IPS-20b (cell line): ENCODE data around the gene OR14I1.
"Not testable (repeated sequence)": the region's sequence is repeated elsewhere in the genome, so short reads cannot be mapped to it uniquely, and the experiment has no call there.

Experiments
- H3K27ac ChIP-seq: one replicate; pipeline ENCODE4 v1.5.1; 2013; ENCODE audit warnings: low read length
- H3K27me3 ChIP-seq: 2 replicates; pipeline ENCODE4 v1.6.1; 2013; ENCODE audit warnings: mild to moderate bottlenecking, low read length, inconsistent platforms; ENCODE audit not compliant: insufficient read depth
- H3K36me3 ChIP-seq: 2 replicates; pipeline ENCODE4 v1.6.1; 2013; ENCODE audit warnings: low read depth, mild to moderate bottlenecking, inconsistent platforms, low read length, moderate library complexity; ENCODE audit not compliant: insufficient read depth
- H3K4me1 ChIP-seq: 2 replicates; pipeline ENCODE4 v1.6.1; 2013; ENCODE audit warnings: mild to moderate bottlenecking, control low read depth, inconsistent platforms, low read length, moderate library complexity; ENCODE audit not compliant: insufficient read depth
- H3K4me3 ChIP-seq: 2 replicates; pipeline ENCODE4 v1.5.1; 2013; ENCODE audit warnings: mild to moderate bottlenecking, low read length, inconsistent platforms
- H3K9ac ChIP-seq: 2 replicates; pipeline ENCODE4 v1.6.1; 2013; ENCODE audit warnings: low read depth, mild to moderate bottlenecking, inconsistent platforms, low read length, moderate library complexity
- H3K9me3 ChIP-seq: 2 replicates; pipeline ENCODE4 v1.6.1; 2013; ENCODE audit warnings: mild to moderate bottlenecking, low read depth, low read length, inconsistent platforms; ENCODE audit not compliant: insufficient read depth

Gene OR14I1

DNA sequence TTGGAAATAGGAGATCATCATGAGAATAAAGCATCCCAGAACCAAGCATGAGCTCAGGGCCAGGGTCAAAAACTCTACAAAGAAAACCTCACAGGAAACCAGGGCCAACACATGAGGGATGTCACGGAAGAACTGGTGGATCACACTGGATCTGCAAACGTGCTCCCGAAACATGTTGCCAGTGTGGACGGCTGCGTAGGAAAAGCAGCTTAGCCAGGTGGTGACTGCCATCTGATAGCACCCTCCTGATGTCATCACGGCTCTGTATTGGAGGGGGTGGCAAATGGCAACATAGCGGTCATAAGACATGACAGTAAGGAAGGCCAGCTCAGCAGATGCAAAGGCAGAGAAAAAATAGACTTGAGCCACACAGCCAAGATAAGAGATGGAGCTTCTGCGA, 20.9 kb downstream of the OR14I1 start:
- Histone ChIP-seq H3K9me3 (peaks cover 77% of the 10 kb centered on the region), H3K4me1 (no peaks in the 10 kb centered on the region), H3K9ac (no peak overlapping the region), H3K27ac (no peak overlapping the region), H3K36me3 (no peaks in the 10 kb centered on the region), H3K4me3 (no peak overlapping the region; the same call in 1 of the 2 replicates), H3K27me3 (no peaks in the 10 kb centered on the region)

DNA sequence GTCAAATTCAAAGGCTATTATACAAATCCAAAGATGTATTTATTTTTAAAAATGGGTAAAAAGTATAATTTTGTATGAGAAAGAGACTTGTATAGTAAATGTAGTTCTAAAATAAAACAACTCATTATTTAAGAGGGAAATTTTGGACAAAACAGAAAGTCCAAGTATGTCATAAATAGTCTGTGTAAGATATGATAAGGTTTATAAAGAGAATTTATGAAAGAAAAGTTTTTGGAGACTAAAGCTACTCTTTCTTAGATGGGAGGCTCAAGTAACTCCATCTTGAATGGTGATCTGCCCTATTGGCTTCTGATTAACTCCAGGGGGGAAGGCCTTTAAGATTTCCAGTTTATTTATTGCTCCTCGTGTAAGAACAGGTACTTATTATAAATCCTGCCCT, 32.6 kb downstream of the OR14I1 start:
- Histone ChIP-seq H3K4me1 (no peaks in the 10 kb centered on the region), H3K36me3 (no peaks in the 10 kb centered on the region), H3K4me3 (no peak overlapping the region), H3K27ac (no peak overlapping the region), H3K9me3 (peaks cover 79% of the 10 kb centered on the region), H3K9ac (no peak overlapping the region), H3K27me3 (no peaks in the 10 kb centered on the region)

DNA sequence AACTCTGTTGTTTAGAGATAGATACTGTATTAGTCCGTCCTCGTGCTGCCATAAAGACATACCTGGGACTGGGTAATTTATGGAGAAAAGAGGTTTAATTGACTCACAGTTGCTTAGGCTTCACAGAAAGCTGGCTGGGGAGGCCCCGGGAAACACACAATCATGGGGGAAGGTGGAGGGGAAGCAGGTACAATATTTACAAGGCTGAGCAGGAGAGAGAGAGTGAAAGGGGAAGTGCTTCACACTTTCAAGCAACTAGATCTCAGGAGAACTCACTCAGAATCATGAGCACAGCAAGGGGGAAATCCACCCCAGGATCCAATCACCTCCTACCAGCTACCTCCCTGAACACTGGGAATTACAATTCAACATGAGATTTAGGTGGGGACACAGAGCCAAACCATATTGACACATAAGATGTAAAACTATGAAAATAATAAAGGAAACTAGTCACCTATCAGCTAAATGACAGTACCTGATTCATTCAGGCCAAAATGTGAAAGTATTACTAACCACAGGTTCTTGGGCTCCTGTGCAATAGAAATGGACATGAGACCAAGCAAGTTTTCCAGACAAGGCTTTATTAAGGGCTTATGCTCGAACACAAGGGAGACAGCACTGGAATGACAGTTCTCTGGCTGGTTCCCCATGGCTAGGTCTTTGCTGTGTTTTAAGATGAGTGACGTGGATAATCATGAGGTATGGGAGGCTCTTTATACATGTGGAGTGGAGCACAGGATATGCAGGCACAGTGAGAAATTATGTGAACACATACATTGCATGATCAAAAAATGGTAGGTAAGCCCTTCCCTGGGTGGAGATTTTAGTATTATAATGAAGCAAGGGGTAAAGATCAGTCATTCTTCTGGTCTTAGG, 38.9 kb downstream of the OR14I1 start:
- not testable (repeated sequence) for H3K27me3 ChIP-seq, H3K36me3 ChIP-seq, H3K4me1 ChIP-seq, H3K9ac ChIP-seq, H3K27ac ChIP-seq, H3K4me3 ChIP-seq
- peaks cover 60% of the 10 kb centered on the region for H3K9me3 ChIP-seq

DNA sequence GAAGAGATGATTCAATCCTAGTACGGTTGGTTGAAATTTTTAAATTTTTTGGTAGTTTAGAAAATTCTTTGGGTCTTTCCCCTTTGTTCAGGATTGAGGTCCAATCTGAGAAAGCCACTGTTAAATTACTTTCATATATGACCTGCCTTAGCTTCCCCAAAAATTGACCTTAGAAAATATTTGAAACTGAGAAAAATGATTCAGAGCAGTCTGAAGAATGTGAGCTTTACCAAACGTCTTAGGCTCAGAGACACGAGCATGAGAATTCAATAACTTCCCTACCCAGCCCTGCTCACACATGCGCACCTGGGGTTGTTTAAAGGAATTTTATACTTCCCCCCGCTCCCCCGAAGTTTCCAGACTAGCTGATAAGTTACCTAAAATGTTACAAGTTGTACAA, 45.8 kb downstream of the OR14I1 start:
- peaks cover 27% of the 10 kb centered on the region for H3K9me3 ChIP-seq

DNA sequence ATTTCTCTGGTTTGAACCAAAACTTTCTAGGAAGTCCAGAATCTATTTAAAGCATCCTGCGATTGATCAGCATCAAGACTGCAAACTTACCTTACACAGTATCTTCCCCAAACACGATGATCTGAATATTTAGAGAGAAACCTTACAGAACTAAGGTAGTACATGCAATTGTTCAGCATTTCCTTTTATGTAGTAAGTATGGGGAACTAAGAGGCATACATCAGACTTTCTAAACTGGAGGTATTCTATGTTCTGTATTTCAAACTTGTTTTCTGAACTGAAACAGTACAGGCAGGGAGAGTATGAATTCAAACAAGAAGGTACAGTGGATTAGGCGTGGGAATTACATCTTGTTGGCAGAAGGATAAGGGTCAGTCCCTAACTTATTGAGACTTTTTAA, 47.2 kb downstream of the OR14I1 start, which contains the start of gene OR2T27:
Gene OR2T27 (minus strand): TSS at position 175 of the 400 bp plus-strand sequence. CDS start 4,644 bp downstream, outside the sequence.
- H3K4me1 ChIP-seq, H3K27me3 ChIP-seq, H3K27ac ChIP-seq, H3K36me3 ChIP-seq, H3K4me3 ChIP-seq, H3K9ac ChIP-seq: not testable (repeated sequence)
- peaks cover 14% of the 10 kb centered on the region for H3K9me3 ChIP-seq

More for the DNA sequence above, 45.8 kb downstream of the OR14I1 start:
- H3K4me3 ChIP-seq, H3K4me1 ChIP-seq, H3K27ac ChIP-seq, H3K27me3 ChIP-seq, H3K9ac ChIP-seq, H3K36me3 ChIP-seq: not testable (repeated sequence)
